Calu3 (cell line): ENCODE results near the gene CRB1. TPM values are rescaled to one million over a fixed set of nuclear protein-coding genes. Genes with fewer than 3 reads are reported as not detected.

ENCODE experiments used
- BruUV-seq: library from RNA; stranded (reverse); fragments of 400-500 nt; replicated peaks from 2 replicates; lab custom pipeline; 2021; lab: Mats Ljungman, UMichigan
- CTCF ChIA-PET: fragments of 300-600 bp; sonication (Branson Sonifier 250); formaldehyde crosslinking; loops from one replicate; lab custom pipeline; 2022; ENCODE audit warnings: antibody characterized with exemption; lab: Charles Lee
- DNase-seq: peaks from one replicate; pipeline ENCODE4 v3.0.0; 2022
- H3K27ac Mint-ChIP-seq: one replicate; pipeline ENCODE4 v1.8.0; 2022; ENCODE audit warnings: mixed read lengths; ENCODE audit not compliant: unreplicated experiment
- H3K27me3 Mint-ChIP-seq: one replicate; pipeline ENCODE4 v1.8.0; 2022; ENCODE audit warnings: mixed read lengths; ENCODE audit not compliant: unreplicated experiment
- H3K36me3 Mint-ChIP-seq: one replicate; pipeline ENCODE4 v1.8.0; 2022; ENCODE audit warnings: mild to moderate bottlenecking, moderate library complexity, mixed read lengths; ENCODE audit not compliant: insufficient read depth, unreplicated experiment
- H3K4me1 Mint-ChIP-seq: one replicate; pipeline ENCODE4 v1.8.0; 2022; ENCODE audit warnings: mild to moderate bottlenecking, low read depth, mixed read lengths; ENCODE audit not compliant: unreplicated experiment
- H3K4me3 Mint-ChIP-seq: one replicate; pipeline ENCODE4 v1.8.0; 2022; ENCODE audit warnings: mild to moderate bottlenecking, low read depth, moderate library complexity, mixed read lengths; ENCODE audit not compliant: unreplicated experiment
- H3K9me3 Mint-ChIP-seq: one replicate; pipeline ENCODE4 v1.8.0; 2022; ENCODE audit warnings: low read depth, mixed read lengths; ENCODE audit not compliant: unreplicated experiment
- intact Hi-C: fragments of 100-400 bp; cut with micrococcal nuclease; formaldehyde crosslinking; loops from one replicate; pipeline ENCODE4 v1.10.0; 2022; ENCODE audit not compliant: unreplicated experiment
- total RNA-seq: library from RNA; stranded (reverse); gene quantifications from 2 replicates; pipeline ENCODE4 v1.2.3, GENCODE V29; 2022
- TF ChIP-seq, protein P1 (sequence below): fragments of 200-600 bp; IDR thresholded peaks from one replicate; pipeline ENCODE4 v1.8.0; 2022; ENCODE audit warnings: antibody characterized with exemption; ENCODE audit not compliant: unreplicated experiment

Gene CRB1
- total RNA-seq, 1 experiment from 2014 or later: not detected

DNA sequence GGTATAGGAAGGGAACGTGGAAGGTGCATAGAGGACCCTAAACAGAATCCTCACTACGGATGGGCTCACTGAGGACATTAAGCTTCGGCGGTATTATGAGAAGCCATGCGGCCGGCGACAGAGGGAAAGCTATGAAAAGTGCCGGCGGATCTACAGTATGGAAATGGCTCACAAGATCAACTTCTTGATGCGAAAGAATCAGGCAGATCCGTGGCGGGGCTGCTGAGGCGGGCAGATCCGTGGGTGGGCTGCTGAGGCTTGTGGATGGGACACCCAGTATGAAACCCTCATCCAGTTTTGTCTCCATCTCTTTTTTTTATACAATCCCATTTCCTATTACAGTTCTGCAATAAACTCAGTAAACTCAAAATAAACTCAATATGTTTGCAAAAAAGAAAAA lies 95.8 kb downstream of the CRB1 start:
- TF ChIP-seq, protein P1, sequence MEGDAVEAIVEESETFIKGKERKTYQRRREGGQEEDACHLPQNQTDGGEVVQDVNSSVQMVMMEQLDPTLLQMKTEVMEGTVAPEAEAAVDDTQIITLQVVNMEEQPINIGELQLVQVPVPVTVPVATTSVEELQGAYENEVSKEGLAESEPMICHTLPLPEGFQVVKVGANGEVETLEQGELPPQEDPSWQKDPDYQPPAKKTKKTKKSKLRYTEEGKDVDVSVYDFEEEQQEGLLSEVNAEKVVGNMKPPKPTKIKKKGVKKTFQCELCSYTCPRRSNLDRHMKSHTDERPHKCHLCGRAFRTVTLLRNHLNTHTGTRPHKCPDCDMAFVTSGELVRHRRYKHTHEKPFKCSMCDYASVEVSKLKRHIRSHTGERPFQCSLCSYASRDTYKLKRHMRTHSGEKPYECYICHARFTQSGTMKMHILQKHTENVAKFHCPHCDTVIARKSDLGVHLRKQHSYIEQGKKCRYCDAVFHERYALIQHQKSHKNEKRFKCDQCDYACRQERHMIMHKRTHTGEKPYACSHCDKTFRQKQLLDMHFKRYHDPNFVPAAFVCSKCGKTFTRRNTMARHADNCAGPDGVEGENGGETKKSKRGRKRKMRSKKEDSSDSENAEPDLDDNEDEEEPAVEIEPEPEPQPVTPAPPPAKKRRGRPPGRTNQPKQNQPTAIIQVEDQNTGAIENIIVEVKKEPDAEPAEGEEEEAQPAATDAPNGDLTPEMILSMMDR: no peak
- no peak for DNase-seq
- Mint-ChIP-seq H3K27me3 (no peaks in the 10 kb centered on the region), H3K4me1 (no peaks in the 10 kb centered on the region), H3K27ac (no peak overlapping the region), H3K9me3 (no peaks in the 10 kb centered on the region), H3K4me3 (no peak overlapping the region), H3K36me3 (no peaks in the 10 kb centered on the region)
- intact Hi-C loops: no loop called here
- BruUV-seq: no TSS peak
- CTCF ChIA-PET: no interaction called here

DNA sequence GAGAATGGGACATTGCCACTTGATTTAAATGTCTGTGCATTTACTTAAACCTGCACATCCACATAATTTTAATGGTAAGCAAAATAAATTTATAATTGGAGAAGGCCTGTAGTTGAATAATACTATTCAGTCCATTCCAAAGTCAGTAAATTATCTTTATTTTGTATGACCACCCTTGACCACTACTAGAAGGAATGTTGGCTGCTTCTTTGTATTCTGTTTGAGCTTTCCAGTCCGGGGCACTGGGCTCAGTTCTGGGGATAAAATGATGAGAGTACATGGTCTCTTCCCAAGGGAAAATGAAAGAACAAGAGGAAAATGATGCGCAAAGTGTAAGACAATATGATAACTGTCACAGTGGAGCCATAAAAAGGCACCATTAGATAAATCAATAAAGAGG lies 98.9 kb downstream of the CRB1 start:
- Mint-ChIP-seq H3K4me3 (no peak overlapping the region), H3K27ac (no peak overlapping the region), H3K9me3 (no peaks in the 10 kb centered on the region), H3K27me3 (no peaks in the 10 kb centered on the region), H3K36me3 (no peaks in the 10 kb centered on the region), H3K4me1 (no peaks in the 10 kb centered on the region)
- TF ChIP-seq, protein P1: no peak
- CTCF ChIA-PET: no interaction called here
- intact Hi-C loops: no loop called here
- BruUV-seq: no TSS peak
- DNase-seq: no peak

DNA sequence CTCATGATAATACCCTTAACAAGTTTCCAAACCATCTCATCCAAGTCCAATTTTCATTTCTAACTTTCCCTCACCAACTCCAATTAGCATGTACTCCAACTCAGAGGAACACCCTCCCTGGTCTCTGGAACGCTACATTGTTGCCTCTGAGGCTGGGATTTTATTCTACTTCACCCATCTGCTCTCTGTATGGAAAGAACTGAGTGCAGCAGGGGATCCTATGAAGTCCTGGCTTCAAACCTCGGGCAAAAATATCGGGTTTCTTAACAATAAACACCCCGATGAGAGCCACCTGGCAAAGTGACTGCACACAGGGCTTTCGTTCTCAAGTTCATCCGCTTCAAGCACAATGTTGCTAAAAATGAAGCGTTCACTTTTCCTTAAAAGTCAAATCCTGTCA lies 99.6 kb downstream of the CRB1 start:
- intact Hi-C loops: no loop called here
- TF ChIP-seq, protein P1: no peak
- no peak overlapping the region for H3K4me3 Mint-ChIP-seq
- no peak for DNase-seq
- H3K27ac Mint-ChIP-seq: no peak overlapping the region
- no peaks in the 10 kb centered on the region for H3K9me3 Mint-ChIP-seq
- BruUV-seq: no TSS peak
- H3K27me3 Mint-ChIP-seq: no peaks in the 10 kb centered on the region
- no peaks in the 10 kb centered on the region for H3K36me3 Mint-ChIP-seq
- CTCF ChIA-PET: no interaction called here
- H3K4me1 Mint-ChIP-seq: no peaks in the 10 kb centered on the region

DNA sequence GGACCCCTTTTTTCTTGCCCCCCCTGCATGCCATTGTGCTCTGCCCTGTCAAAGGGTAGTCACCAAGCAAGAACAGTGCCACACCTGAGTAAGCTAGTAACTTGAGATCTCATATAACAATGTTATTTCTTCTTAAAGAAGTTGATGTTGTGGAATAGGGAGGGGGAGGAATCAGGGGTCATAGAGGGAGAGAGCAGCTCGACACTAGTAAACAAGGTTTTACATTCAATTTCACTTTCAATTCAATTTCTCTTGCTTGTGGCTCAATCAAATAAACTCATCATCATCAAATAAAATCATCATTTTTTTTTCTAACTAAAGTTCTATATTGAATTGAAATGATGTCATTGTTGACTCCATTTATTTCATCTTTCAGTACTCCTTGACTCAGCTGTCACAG lies 106.4 kb downstream of the CRB1 start:
- BruUV-seq: no TSS peak
- no peaks in the 10 kb centered on the region for H3K9me3 Mint-ChIP-seq
- CTCF ChIA-PET: interaction anchor here (0.5 kb wide), 1 partner anchor 25 kb away, joined by 3 read pairs; no protein-coding TSS in a partner anchor

More for the DNA sequence above, 106.4 kb downstream of the CRB1 start:
- Mint-ChIP-seq H3K36me3 (no peaks in the 10 kb centered on the region), H3K27me3 (no peaks in the 10 kb centered on the region), H3K27ac (no peak overlapping the region), H3K4me1 (no peaks in the 10 kb centered on the region), H3K4me3 (no peak overlapping the region)
- no peak for DNase-seq
- intact Hi-C loops: no loop called here
- TF ChIP-seq, protein P1: no peak
